Endothelial cell (in vitro differentiated cells): Measurements from ENCODE around the gene TRIM41. TPM values are rescaled to one million over a fixed set of nuclear protein-coding genes. Genes with fewer than 3 reads are reported as not detected.

Experiments
- DNase-seq: peaks from one replicate; pipeline ENCODE4 v3.0.0; 2021; ENCODE audit warnings: low spot score
- H3K27ac Mint-ChIP-seq: one replicate; pipeline ENCODE4 v1.8.0; 2021; ENCODE audit warnings: mixed read lengths, inconsistent platforms; ENCODE audit not compliant: unreplicated experiment
- H3K27me3 Mint-ChIP-seq: one replicate; pipeline ENCODE4 v1.8.0; 2021; ENCODE audit warnings: mild to moderate bottlenecking, moderate library complexity, mixed read lengths, inconsistent platforms; ENCODE audit not compliant: unreplicated experiment
- H3K36me3 Mint-ChIP-seq: one replicate; pipeline ENCODE4 v1.8.0; 2021; ENCODE audit warnings: mild to moderate bottlenecking, low read depth, mixed read lengths, inconsistent platforms; ENCODE audit not compliant: unreplicated experiment
- H3K4me1 Mint-ChIP-seq: one replicate; pipeline ENCODE4 v1.8.0; 2021; ENCODE audit warnings: mild to moderate bottlenecking, mixed read lengths, inconsistent platforms; ENCODE audit not compliant: unreplicated experiment
- H3K4me3 Mint-ChIP-seq: one replicate; pipeline ENCODE4 v1.8.0; 2021; ENCODE audit warnings: mild to moderate bottlenecking, mixed read lengths, inconsistent platforms; ENCODE audit not compliant: unreplicated experiment
- H3K9me3 Mint-ChIP-seq: one replicate; pipeline ENCODE4 v1.8.0; 2021; ENCODE audit warnings: mixed read lengths, inconsistent platforms; ENCODE audit not compliant: unreplicated experiment
- CTCF ChIP-seq: fragments of 200-600 bp; sonication (generic); IDR thresholded peaks from one replicate; pipeline ENCODE4 v1.5.0; 2021; ENCODE audit warnings: antibody characterized with exemption; ENCODE audit not compliant: unreplicated experiment
- total RNA-seq: library from RNA; stranded (reverse); fragmentation: NEBNext Ultra II Directional; extraction: Animal tissue kit (Norgen Biotek cat#: 25700); gene quantifications from one replicate; pipeline ENCODE4 v1.2.1, GENCODE V29; 2021; ENCODE audit not compliant: unreplicated experiment

Gene TRIM41
- total RNA-seq, 1 donor from 2014 or later: 21.8 TPM

GRCh38 chr5:181246276-181247049, 23.4 kb downstream of the TRIM41 start:
- Mint-ChIP-seq H3K27ac (peak overlapping the region; percentile 94), H3K36me3 (peaks cover 27% of the 10 kb centered on the region), H3K4me3 (peak overlapping the region; percentile 92), H3K9me3 (no peaks in the 10 kb centered on the region), H3K27me3 (peaks cover 17% of the 10 kb centered on the region), H3K4me1 (peaks cover 61% of the 10 kb centered on the region)
- no peak for TF ChIP-seq CTCF
- DNase-seq: peak; percentile 85

- peaks cover 16% of the 10 kb centered on the region for H3K36me3 Mint-ChIP-seq
- TF ChIP-seq CTCF: no peak
- DNase-seq: no peak
- H3K27ac Mint-ChIP-seq: peak overlapping the region; percentile 71
- H3K4me3 Mint-ChIP-seq: peak overlapping the region; percentile 92
- H3K4me1 Mint-ChIP-seq: peaks cover 48% of the 10 kb centered on the region
- peaks cover 15% of the 10 kb centered on the region for H3K27me3 Mint-ChIP-seq
- no peaks in the 10 kb centered on the region for H3K9me3 Mint-ChIP-seq
Measured at GRCh38 chr5:181248277-181248676, 25.2 kb downstream of the TRIM41 start.

GRCh38 chr5:181255276-181255675, 32.2 kb downstream of the TRIM41 start:
- Mint-ChIP-seq H3K36me3 (peaks cover 9% of the 10 kb centered on the region), H3K9me3 (no peaks in the 10 kb centered on the region), H3K27ac (no peak overlapping the region), H3K27me3 (peaks cover 2% of the 10 kb centered on the region), H3K4me1 (peaks cover 19% of the 10 kb centered on the region), H3K4me3 (no peak overlapping the region)
- DNase-seq: no peak
- TF ChIP-seq CTCF: no peak

- H3K4me3 Mint-ChIP-seq: no peak overlapping the region
- peaks cover 2% of the 10 kb centered on the region for H3K27me3 Mint-ChIP-seq
- TF ChIP-seq CTCF: no peak
- no peak overlapping the region for H3K27ac Mint-ChIP-seq
- H3K4me1 Mint-ChIP-seq: peaks cover 23% of the 10 kb centered on the region
- H3K9me3 Mint-ChIP-seq: no peaks in the 10 kb centered on the region
- no peak for DNase-seq
- H3K36me3 Mint-ChIP-seq: peaks cover 9% of the 10 kb centered on the region
Measured at GRCh38 chr5:181255836-181256578, 32.9 kb downstream of the TRIM41 start.

GRCh38 chr5:181258576-181258975, 35.5 kb downstream of the TRIM41 start:
- no peak for DNase-seq
- Mint-ChIP-seq H3K27ac (no peak overlapping the region), H3K4me3 (no peak overlapping the region), H3K36me3 (peaks cover 7% of the 10 kb centered on the region), H3K9me3 (no peaks in the 10 kb centered on the region), H3K27me3 (no peaks in the 10 kb centered on the region), H3K4me1 (peaks cover 19% of the 10 kb centered on the region)
- no peak for TF ChIP-seq CTCF
